ENCODE measurements around the gene EGF.
"Not testable (repeated sequence)": the region's sequence is repeated elsewhere in the genome, so short reads cannot be mapped to it uniquely, and the experiment has no call there.

Gene EGF

GRCh38 chr4:110034026-110034393 lies 121.3 kb downstream of the EGF start:
- ATAC-seq, result no peak
- no peak for TF ChIP-seq ZC3H10 (CRISPR knock-in tag; IDR thresholded peaks at IDR 0.05)
- TF ChIP-seq OSR1 (CRISPR knock-in tag; IDR thresholded peaks at IDR 0.05), result no peak

- not testable (repeated sequence) for ATAC-seq
These were observed 126.5 kb downstream of the EGF start for GRCh38 chr4:110039164-110039563.

DNA sequence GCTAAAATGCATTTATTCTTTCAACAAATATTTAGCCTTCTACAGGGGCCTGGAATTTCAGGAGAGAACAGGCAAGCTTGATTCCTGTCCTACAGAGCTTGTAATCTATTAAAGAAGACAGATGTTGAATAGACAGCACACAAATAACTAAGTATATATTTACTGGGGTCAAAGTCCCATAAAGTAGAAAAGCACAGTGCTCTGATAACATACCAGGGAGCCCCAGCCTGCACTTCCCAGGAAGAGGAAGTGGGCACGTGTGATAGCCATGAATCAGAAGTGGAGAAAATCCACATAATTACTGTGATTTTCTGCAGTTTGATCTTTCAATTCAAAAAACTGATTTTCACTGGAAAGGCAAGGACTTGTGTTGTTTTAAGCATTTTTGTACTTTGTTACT lies 129.1 kb downstream of the EGF start:
- TF ChIP-seq, protein P1, sequence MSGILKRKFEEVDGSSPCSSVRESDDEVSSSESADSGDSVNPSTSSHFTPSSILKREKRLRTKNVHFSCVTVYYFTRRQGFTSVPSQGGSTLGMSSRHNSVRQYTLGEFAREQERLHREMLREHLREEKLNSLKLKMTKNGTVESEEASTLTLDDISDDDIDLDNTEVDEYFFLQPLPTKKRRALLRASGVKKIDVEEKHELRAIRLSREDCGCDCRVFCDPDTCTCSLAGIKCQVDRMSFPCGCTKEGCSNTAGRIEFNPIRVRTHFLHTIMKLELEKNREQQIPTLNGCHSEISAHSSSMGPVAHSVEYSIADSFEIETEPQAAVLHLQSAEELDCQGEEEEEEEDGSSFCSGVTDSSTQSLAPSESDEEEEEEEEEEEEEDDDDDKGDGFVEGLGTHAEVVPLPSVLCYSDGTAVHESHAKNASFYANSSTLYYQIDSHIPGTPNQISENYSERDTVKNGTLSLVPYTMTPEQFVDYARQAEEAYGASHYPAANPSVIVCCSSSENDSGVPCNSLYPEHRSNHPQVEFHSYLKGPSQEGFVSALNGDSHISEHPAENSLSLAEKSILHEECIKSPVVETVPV (CRISPR knock-in tag; IDR thresholded peaks at IDR 0.05), result no peak
- TF ChIP-seq OSR1 (CRISPR knock-in tag; IDR thresholded peaks at IDR 0.05) (no peak), ZNF8 (CRISPR knock-in tag; IDR thresholded peaks at IDR 0.05) (no peak), RARB (CRISPR knock-in tag; IDR thresholded peaks at IDR 0.05) (no peak), GLIS3 (CRISPR knock-in tag; IDR thresholded peaks at IDR 0.05) (no peak), ARNTL (CRISPR knock-in tag; IDR thresholded peaks at IDR 0.05; ENCODE audit: borderline replicate concordance, low read depth) (no peak), ESRRG (CRISPR knock-in tag; IDR thresholded peaks at IDR 0.05) (no peak), ZC3H10 (CRISPR knock-in tag; IDR thresholded peaks at IDR 0.05) (no peak), ZNF565 (CRISPR knock-in tag; conservative IDR thresholded peaks at IDR 0.05; ENCODE audit: low read depth) (no peak), SNAI2 (CRISPR knock-in tag; IDR thresholded peaks at IDR 0.05) (no peak), ISL1 (CRISPR knock-in tag; IDR thresholded peaks at IDR 0.05) (no peak)
- TF ChIP-seq, protein P2, sequence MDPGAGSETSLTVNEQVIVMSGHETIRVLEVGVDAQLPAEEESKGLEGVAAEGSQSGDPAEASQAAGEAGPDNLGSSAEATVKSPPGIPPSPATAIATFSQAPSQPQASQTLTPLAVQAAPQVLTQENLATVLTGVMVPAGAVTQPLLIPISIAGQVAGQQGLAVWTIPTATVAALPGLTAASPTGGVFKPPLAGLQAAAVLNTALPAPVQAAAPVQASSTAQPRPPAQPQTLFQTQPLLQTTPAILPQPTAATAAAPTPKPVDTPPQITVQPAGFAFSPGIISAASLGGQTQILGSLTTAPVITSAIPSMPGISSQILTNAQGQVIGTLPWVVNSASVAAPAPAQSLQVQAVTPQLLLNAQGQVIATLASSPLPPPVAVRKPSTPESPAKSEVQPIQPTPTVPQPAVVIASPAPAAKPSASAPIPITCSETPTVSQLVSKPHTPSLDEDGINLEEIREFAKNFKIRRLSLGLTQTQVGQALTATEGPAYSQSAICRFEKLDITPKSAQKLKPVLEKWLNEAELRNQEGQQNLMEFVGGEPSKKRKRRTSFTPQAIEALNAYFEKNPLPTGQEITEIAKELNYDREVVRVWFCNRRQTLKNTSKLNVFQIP (CRISPR knock-in tag; IDR thresholded peaks at IDR 0.05; ENCODE audit: borderline replicate concordance, low read depth), result no peak
- TF ChIP-seq, protein P3, sequence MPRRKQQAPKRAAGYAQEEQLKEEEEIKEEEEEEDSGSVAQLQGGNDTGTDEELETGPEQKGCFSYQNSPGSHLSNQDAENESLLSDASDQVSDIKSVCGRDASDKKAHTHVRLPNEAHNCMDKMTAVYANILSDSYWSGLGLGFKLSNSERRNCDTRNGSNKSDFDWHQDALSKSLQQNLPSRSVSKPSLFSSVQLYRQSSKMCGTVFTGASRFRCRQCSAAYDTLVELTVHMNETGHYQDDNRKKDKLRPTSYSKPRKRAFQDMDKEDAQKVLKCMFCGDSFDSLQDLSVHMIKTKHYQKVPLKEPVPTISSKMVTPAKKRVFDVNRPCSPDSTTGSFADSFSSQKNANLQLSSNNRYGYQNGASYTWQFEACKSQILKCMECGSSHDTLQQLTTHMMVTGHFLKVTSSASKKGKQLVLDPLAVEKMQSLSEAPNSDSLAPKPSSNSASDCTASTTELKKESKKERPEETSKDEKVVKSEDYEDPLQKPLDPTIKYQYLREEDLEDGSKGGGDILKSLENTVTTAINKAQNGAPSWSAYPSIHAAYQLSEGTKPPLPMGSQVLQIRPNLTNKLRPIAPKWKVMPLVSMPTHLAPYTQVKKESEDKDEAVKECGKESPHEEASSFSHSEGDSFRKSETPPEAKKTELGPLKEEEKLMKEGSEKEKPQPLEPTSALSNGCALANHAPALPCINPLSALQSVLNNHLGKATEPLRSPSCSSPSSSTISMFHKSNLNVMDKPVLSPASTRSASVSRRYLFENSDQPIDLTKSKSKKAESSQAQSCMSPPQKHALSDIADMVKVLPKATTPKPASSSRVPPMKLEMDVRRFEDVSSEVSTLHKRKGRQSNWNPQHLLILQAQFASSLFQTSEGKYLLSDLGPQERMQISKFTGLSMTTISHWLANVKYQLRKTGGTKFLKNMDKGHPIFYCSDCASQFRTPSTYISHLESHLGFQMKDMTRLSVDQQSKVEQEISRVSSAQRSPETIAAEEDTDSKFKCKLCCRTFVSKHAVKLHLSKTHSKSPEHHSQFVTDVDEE (CRISPR knock-in tag; IDR thresholded peaks at IDR 0.05), result no peak
- TF ChIP-seq, protein P4, sequence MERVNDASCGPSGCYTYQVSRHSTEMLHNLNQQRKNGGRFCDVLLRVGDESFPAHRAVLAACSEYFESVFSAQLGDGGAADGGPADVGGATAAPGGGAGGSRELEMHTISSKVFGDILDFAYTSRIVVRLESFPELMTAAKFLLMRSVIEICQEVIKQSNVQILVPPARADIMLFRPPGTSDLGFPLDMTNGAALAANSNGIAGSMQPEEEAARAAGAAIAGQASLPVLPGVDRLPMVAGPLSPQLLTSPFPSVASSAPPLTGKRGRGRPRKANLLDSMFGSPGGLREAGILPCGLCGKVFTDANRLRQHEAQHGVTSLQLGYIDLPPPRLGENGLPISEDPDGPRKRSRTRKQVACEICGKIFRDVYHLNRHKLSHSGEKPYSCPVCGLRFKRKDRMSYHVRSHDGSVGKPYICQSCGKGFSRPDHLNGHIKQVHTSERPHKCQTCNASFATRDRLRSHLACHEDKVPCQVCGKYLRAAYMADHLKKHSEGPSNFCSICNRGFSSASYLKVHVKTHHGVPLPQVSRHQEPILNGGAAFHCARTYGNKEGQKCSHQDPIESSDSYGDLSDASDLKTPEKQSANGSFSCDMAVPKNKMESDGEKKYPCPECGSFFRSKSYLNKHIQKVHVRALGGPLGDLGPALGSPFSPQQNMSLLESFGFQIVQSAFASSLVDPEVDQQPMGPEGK (CRISPR knock-in tag; IDR thresholded peaks at IDR 0.05; ENCODE audit: borderline replicate concordance), result no peak
- ATAC-seq, result no peak

DNA sequence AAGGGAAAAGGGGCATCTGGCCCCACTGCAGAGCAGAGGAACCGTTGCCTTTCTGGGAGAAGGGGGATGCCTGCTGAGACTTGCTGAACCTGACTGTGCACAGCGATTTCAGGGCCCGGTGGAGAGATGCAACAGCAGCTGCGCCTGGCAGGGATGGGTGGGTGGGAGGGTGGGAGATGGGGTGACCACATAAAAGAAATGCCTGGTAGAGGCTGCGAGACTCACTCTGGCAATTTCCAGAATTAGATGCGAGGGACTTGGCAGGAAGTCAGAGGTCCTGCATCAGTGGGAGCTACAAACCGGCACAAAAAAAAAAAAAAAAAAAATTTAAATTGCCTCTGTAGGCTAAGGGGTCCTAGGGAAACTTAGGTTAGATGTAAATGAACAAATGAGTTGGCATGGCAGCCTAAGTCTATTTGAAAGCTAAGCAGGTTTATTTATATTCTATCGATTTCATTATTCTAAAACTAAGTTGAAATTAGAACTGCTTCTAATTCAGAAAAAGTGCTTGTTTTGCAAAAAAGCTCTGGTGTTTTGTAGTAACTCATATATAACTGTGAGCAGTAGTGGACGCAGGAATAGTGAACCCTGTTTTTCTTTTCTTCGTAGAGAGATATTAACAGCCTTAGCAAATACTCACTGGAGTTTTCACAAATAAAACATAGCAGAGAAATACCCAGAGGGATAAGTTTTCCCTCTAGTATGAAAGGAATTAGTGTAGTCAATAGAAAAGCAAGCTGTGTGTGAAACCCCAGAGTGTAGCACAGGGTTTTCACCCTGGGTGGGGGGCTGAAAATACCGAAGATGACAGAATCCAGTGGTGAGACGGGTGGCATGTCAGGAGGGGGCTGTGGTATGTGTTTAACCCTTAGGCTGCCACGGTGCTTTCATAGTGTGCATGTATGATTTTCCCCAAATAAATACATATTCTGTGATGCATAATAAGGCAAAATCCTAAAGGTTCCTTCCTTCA lies 130.1 kb downstream of the EGF start:
- no peak for ATAC-seq
- TF ChIP-seq TCF4 (CRISPR knock-in tag; IDR thresholded peaks at IDR 0.05; ENCODE audit: borderline replicate concordance), result no peak
- TF ChIP-seq ZFP3 (CRISPR knock-in tag; IDR thresholded peaks at IDR 0.05), result no peak
- TF ChIP-seq CREB5 (CRISPR knock-in tag; IDR thresholded peaks at IDR 0.05; ENCODE audit: low read depth), result no peak
- TF ChIP-seq ISL1 (CRISPR knock-in tag; IDR thresholded peaks at IDR 0.05), result no peak
- no peak for TF ChIP-seq CSDC2 (CRISPR knock-in tag; IDR thresholded peaks at IDR 0.05)
- TF ChIP-seq ARNTL (CRISPR knock-in tag; IDR thresholded peaks at IDR 0.05; ENCODE audit: borderline replicate concordance, low read depth), result no peak
- no peak for TF ChIP-seq ZC3H10 (CRISPR knock-in tag; IDR thresholded peaks at IDR 0.05)
- TF ChIP-seq, protein P3 (CRISPR knock-in tag; IDR thresholded peaks at IDR 0.05), result no peak
- no peak for TF ChIP-seq ZNF565 (CRISPR knock-in tag; conservative IDR thresholded peaks at IDR 0.05; ENCODE audit: low read depth)
- no peak for TF ChIP-seq OSR1 (CRISPR knock-in tag; IDR thresholded peaks at IDR 0.05)
- no peak for TF ChIP-seq PPARA (CRISPR knock-in tag; IDR thresholded peaks at IDR 0.05; ENCODE audit: borderline replicate concordance)
- TF ChIP-seq ESRRG (CRISPR knock-in tag; IDR thresholded peaks at IDR 0.05), result no peak
- TF ChIP-seq, protein P4 (CRISPR knock-in tag; IDR thresholded peaks at IDR 0.05; ENCODE audit: borderline replicate concordance), result no peak
- no peak for TF ChIP-seq GLIS3 (CRISPR knock-in tag; IDR thresholded peaks at IDR 0.05)

Data from SK-N-SH treated with all-trans-retinoic acid at 6 μM for 48 hours (cell line).